ENCODE measurements around the gene EIPR1. TPM values are rescaled to one million over a fixed set of nuclear protein-coding genes. Genes with fewer than 3 reads are reported as not detected.

EIPR1 gene
- total RNA-seq, 2 experiments from 2014 or later: 33.6 to 35.1 TPM

DNA sequence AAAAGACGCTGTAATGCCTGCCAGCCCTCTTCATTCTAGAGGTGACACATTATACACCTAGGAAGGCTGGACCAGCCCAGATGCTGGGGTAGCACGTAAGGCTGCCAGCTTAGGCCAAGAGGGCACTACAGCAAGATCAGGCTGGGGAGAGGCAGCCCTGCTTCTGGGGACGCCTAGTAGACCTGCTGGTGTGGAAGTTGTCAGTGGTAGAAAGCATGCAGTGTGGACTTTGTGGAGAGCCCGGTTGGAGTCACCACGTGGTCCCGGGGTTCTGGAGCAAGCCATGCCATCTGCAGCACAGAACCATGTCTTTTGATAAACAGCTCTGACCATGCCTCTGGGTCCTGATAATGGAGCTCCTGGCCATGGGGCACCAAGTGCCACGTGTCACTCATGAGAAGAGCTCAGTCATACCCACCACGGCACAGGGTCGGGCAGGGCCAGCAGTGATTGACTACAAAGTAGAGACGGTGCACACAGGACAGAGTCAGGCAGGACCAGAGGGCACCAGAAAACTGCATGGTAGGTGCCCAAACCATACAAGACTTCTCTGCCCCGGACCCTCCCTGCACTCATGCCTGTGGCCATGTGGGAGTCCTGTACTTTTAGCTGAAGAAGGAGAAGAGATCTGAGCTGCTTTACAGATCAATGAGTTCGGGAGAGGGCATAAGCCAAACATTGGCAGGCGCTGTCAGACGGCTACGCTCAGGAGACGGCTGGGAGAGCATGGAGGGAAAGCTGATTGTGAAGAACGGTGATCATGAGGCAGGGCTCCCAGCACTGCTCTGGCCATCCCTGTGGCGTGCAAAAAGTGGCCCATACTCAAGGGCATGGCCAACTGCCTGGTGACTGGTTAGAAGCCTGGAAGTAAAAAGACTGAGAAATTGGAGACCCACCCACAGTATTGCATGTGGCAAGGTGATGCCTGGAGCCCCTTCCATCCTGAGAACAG lies 114.9 kb downstream of the EIPR1 start:
- H3K4me3 Mint-ChIP-seq: no peak overlapping the region
- intact Hi-C loops (cut with micrococcal nuclease): no loop called here
- H3K27me3 Mint-ChIP-seq (ENCODE audit: low read depth): no peaks in the 10 kb centered on the region
- no peaks in the 10 kb centered on the region for H3K9me3 Mint-ChIP-seq
- DNase-seq: no peak
- CTCF ChIA-PET: no interaction called here
- H3K4me1 Mint-ChIP-seq (ENCODE audit: low read depth): peaks cover 16% of the 10 kb centered on the region
- H3K36me3 Mint-ChIP-seq (ENCODE audit: low read depth): peaks cover 10% of the 10 kb centered on the region
- H3K27ac Mint-ChIP-seq: no peak overlapping the region

DNA sequence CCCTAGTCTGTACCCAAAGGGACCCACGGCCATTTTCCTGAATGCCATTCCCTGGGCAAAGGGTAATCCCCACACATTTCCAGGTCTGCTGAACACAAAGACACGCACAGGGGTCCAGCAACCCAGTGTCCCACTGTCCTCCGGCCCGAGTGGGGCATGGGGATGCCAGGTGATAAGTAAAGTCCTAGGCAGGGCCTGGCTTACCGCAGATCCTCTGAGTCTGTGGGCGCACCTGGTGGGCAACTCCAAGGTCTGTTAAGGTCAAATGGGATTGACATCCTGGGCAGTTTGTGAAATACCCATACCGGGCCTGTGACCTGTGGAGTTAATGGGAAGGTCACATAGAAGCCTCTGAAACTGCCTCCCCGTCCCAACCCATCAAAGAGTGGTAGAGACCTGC lies 116.1 kb downstream of the EIPR1 start:
- Mint-ChIP-seq H3K9me3 (no peaks in the 10 kb centered on the region), H3K27ac (no peak overlapping the region), H3K4me1 (ENCODE audit: low read depth) (peaks cover 16% of the 10 kb centered on the region), H3K4me3 (no peak overlapping the region), H3K27me3 (ENCODE audit: low read depth) (no peaks in the 10 kb centered on the region), H3K36me3 (ENCODE audit: low read depth) (peaks cover 19% of the 10 kb centered on the region)
- no peak for DNase-seq
- CTCF ChIA-PET: no interaction called here
- intact Hi-C loops (cut with micrococcal nuclease): no loop called here

DNA sequence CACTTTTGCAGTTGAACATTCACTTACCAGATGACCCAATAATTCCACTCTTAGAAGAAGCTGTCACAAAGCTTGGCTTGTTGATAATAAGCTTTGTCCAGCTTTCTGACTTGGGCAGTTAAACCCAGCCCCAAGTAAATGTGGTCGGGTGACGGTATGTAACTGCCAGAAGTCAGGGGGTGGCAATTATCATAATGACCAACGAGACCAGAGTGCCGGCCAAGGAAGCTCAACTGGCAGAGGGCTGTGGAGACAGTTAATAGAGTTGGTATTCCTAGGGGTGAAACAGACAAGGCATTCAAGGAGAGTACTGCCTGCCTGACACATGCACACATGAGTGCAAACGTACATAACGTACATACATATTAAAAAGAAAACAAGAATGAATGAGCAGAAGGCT lies 116.7 kb downstream of the EIPR1 start:
- Mint-ChIP-seq H3K9me3 (no peaks in the 10 kb centered on the region), H3K27ac (no peak overlapping the region), H3K4me1 (ENCODE audit: low read depth) (peaks cover 16% of the 10 kb centered on the region), H3K36me3 (ENCODE audit: low read depth) (peaks cover 21% of the 10 kb centered on the region), H3K27me3 (ENCODE audit: low read depth) (no peaks in the 10 kb centered on the region), H3K4me3 (no peak overlapping the region)
- CTCF ChIA-PET: no interaction called here
- no peak for DNase-seq
- intact Hi-C loops (cut with micrococcal nuclease): no loop called here

DNA sequence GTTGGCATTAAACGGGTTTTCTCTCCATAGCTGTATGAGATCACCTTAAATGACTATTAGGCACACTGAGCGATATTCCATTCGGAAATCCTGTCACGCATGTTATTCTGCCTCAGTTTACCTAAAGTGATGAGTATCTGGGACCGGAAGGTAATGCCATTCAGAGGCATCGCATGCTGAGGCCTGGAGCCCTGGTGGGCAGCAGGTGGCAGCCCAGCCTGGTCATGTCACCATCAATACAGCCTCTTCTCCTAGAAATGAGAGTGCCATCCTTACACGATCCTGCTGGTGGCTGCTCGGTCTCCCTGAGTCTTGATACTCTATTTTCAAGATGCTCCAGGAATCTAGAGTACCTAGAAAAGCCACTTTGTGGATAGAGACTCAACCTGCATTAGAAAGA lies 119.8 kb downstream of the EIPR1 start:
- Mint-ChIP-seq H3K27me3 (ENCODE audit: low read depth) (no peaks in the 10 kb centered on the region), H3K36me3 (ENCODE audit: low read depth) (peaks cover 39% of the 10 kb centered on the region), H3K9me3 (no peaks in the 10 kb centered on the region), H3K27ac (no peak overlapping the region), H3K4me1 (ENCODE audit: low read depth) (peaks cover 16% of the 10 kb centered on the region), H3K4me3 (no peak overlapping the region)
- intact Hi-C loops (cut with micrococcal nuclease): loop anchor here (2.0 kb wide), 1 partner anchor 15 kb away; no protein-coding TSS in a partner anchor
- CTCF ChIA-PET: no interaction called here
- DNase-seq: no peak

GRCh38 chr2:3257166-3257565 lies 120.5 kb downstream of the EIPR1 start:
- Mint-ChIP-seq H3K9me3 (no peaks in the 10 kb centered on the region), H3K4me1 (ENCODE audit: low read depth) (peaks cover 16% of the 10 kb centered on the region), H3K36me3 (ENCODE audit: low read depth) (peaks cover 43% of the 10 kb centered on the region), H3K27ac (no peak overlapping the region), H3K27me3 (ENCODE audit: low read depth) (no peaks in the 10 kb centered on the region), H3K4me3 (no peak overlapping the region)
- intact Hi-C loops (cut with micrococcal nuclease): no loop called here
- DNase-seq: no peak
- CTCF ChIA-PET: no interaction called here

DNA sequence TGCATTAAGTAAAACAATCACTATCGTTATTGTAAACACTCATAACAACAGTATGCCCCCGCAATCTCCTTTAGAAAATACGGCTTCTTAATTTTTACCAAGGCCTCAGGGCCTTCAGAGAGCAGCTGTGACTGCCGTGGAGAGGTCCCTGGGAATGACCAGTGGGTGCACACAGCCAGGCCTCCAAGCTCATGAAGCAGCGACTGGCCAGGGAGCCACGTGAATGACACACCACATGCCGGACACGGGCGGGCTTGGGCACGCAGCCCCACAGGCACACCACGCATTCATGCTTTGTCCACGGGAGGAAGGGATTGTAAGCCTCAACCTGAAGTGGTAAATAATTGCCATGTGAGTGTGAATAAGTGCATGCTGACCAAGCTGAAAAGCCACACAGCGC lies 121.0 kb downstream of the EIPR1 start:
- no peak for DNase-seq
- peaks cover 47% of the 10 kb centered on the region for H3K36me3 Mint-ChIP-seq (ENCODE audit: low read depth)
- H3K27me3 Mint-ChIP-seq (ENCODE audit: low read depth): no peaks in the 10 kb centered on the region
- intact Hi-C loops (cut with micrococcal nuclease): no loop called here
- no peak overlapping the region for H3K27ac Mint-ChIP-seq
- H3K4me1 Mint-ChIP-seq (ENCODE audit: low read depth): peaks cover 16% of the 10 kb centered on the region
- no peaks in the 10 kb centered on the region for H3K9me3 Mint-ChIP-seq
- CTCF ChIA-PET: no interaction called here
- H3K4me3 Mint-ChIP-seq: no peak overlapping the region

DNA sequence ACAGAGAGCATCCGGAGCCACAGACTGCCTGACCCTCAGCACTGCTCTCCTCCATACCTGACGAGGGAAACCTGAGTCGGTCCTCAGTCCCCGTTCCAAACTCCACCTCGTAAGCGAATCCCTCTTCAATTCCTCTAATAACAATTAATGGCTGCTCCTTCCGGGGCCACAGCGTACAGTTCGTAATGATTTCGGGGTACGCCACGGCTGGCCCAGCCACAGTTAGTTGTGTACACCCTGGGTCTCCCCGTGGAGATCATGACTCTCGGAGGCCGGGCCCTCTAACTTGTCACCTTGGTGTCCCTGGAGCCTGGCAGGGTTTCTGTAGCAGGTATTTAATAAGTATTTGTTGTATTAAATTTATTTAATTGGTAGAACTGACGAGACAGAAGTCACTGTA lies 121.5 kb downstream of the EIPR1 start:
- Mint-ChIP-seq H3K27me3 (ENCODE audit: low read depth) (no peaks in the 10 kb centered on the region), H3K4me1 (ENCODE audit: low read depth) (peaks cover 16% of the 10 kb centered on the region), H3K9me3 (peaks cover 2% of the 10 kb centered on the region), H3K27ac (no peak overlapping the region), H3K4me3 (no peak overlapping the region), H3K36me3 (ENCODE audit: low read depth) (peaks cover 51% of the 10 kb centered on the region)
- CTCF ChIA-PET: no interaction called here
- intact Hi-C loops (cut with micrococcal nuclease): no loop called here
- no peak for DNase-seq

DNA sequence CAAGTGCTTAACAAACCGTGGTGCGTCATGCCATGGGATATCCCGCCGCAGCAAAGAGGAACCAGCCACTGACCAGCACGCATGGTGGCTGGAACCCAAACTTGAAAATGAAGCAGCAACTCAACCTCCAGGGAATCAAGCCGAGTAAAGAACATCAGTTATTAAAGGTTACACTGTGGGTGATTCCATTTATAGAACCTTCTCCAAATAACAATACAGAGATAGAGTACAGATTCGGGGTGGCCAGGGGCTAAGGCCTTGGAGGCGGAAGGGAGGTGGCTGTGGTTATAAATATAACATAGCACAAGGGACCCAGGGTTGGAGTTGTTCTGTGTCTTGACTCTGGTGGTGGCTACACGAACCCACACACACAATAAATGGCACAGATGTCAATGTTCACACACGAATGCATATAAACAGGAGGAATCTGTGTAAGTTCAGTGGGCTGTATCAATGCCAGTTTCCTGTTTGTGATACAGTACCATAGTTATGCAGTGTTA lies 123.1 kb downstream of the EIPR1 start:
- Mint-ChIP-seq H3K27ac (no peak overlapping the region), H3K9me3 (peaks cover 8% of the 10 kb centered on the region), H3K27me3 (ENCODE audit: low read depth) (no peaks in the 10 kb centered on the region), H3K4me3 (no peak overlapping the region), H3K36me3 (ENCODE audit: low read depth) (peaks cover 52% of the 10 kb centered on the region), H3K4me1 (ENCODE audit: low read depth) (peaks cover 11% of the 10 kb centered on the region)
- intact Hi-C loops (cut with micrococcal nuclease): no loop called here
- CTCF ChIA-PET: no interaction called here
- no peak for DNase-seq

GRCh38 chr2:3253913-3254441 lies 123.6 kb downstream of the EIPR1 start:
- Mint-ChIP-seq H3K9me3 (peaks cover 13% of the 10 kb centered on the region), H3K27ac (no peak overlapping the region), H3K27me3 (ENCODE audit: low read depth) (no peaks in the 10 kb centered on the region), H3K4me3 (no peak overlapping the region), H3K36me3 (ENCODE audit: low read depth) (peaks cover 57% of the 10 kb centered on the region), H3K4me1 (ENCODE audit: low read depth) (peaks cover 6% of the 10 kb centered on the region)
- CTCF ChIA-PET: no interaction called here
- DNase-seq: no peak
- intact Hi-C loops (cut with micrococcal nuclease): no loop called here

DNA sequence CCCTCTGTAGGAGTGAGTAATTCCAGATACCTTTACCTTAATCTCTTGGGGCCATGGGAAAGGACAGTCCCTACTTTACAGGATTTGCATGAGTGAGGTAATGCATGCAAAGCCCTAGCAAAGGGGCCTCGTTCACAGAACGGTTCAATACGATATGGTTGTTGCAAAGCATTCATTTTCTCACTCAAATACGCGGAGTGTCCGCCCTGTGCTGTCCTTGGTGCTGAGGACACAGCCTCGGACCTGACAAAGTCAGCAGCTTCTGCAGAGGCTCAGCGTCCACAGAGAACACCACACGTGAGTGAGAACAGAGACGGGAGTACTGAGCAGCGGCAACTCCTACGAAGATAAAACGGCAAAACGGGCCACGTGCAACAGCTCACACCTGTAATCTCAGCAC lies 125.7 kb downstream of the EIPR1 start:
- DNase-seq: no peak
- intact Hi-C loops (cut with micrococcal nuclease): no loop called here
- H3K36me3 Mint-ChIP-seq (ENCODE audit: low read depth): peaks cover 63% of the 10 kb centered on the region
- no peak overlapping the region for H3K4me3 Mint-ChIP-seq
- no peaks in the 10 kb centered on the region for H3K27me3 Mint-ChIP-seq (ENCODE audit: low read depth)
- CTCF ChIA-PET: no interaction called here
- H3K27ac Mint-ChIP-seq: no peak overlapping the region
- peaks cover 16% of the 10 kb centered on the region for H3K9me3 Mint-ChIP-seq
- peaks cover 10% of the 10 kb centered on the region for H3K4me1 Mint-ChIP-seq (ENCODE audit: low read depth)

DNA sequence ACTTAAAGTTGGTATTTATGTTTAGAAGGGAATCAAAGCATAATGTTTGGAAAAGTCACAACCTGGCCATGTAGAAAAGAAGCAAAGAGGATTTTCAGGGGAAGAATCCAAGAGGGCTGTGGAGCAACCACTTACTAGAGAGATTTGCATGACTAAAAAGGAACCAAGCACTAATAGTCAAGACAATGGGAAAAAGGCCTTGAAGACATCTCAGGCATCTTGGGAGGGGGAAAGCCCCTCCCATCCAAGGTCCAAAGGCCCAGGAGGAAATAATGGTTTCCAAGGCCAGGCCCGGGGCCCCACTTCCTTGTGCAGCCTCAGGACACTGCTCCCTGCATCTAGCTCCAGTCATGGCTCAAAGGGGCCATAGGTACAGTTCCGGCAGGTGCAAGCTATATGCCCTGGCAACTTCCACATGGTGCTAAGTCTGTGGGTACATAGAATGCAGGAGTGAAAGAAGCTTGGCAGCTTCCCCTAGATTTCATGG lies 128.1 kb downstream of the EIPR1 start:
- CTCF ChIA-PET: no interaction called here
- Mint-ChIP-seq H3K9me3 (peaks cover 16% of the 10 kb centered on the region), H3K27ac (no peak overlapping the region), H3K36me3 (ENCODE audit: low read depth) (peaks cover 52% of the 10 kb centered on the region), H3K27me3 (ENCODE audit: low read depth) (no peaks in the 10 kb centered on the region), H3K4me1 (ENCODE audit: low read depth) (peaks cover 10% of the 10 kb centered on the region), H3K4me3 (no peak overlapping the region)
- no peak for DNase-seq
- intact Hi-C loops (cut with micrococcal nuclease): no loop called here

DNA sequence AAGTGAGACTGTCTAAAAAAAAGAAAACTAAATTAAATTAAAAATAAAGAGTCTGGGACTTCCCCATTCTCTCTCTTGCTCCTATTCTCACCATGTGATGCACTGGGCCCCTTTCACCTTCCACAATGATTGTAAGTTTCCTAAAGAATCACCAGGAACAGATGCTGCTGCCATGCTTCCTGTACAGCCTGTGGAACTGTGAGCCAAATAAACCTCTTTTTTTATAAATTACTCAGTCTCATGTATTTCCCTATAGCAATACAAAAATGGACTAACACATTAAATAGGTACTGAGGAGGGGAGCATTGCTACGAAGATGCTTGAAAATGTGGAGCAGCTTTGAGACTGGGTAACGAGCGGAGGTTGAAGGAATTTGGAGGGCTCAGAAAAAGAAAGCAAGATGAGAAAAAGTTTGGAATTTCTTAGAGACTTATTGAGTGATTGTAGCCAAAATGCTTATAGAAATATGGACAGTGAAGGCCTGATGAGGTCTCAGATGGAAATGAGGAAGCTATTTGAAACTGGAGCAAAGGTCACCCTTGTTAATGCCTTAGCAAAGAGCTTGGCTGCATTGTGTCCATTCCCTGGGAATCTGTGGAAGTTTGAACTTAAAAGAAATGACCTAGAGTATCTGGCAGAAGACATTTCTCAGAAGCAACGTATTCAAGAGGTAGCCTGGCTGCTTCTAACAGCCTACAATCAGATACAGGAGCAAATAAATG lies 128.7 kb downstream of the EIPR1 start:
- CTCF ChIA-PET: interaction anchor here (0.6 kb wide), 1 partner anchor 23 kb away, joined by 3 read pairs; no protein-coding TSS in a partner anchor
- intact Hi-C loops (cut with micrococcal nuclease): no loop called here
- Mint-ChIP-seq H3K9me3 (peaks cover 16% of the 10 kb centered on the region), H3K4me1 (ENCODE audit: low read depth) (peaks cover 13% of the 10 kb centered on the region), H3K27me3 (ENCODE audit: low read depth) (no peaks in the 10 kb centered on the region), H3K27ac (no peak overlapping the region), H3K36me3 (ENCODE audit: low read depth) (peaks cover 48% of the 10 kb centered on the region), H3K4me3 (no peak overlapping the region)
- no peak for DNase-seq
